Fibroblast of skin of right biceps (primary cell): ENCODE data around the gene ERAP2.
A peak's percentile ranks its signal among the peaks of the same experiment; 100 is the strongest.
"Not testable (repeated sequence)": the region's sequence is repeated elsewhere in the genome, so short reads cannot be mapped to it uniquely, and the experiment has no call there.

Experiments used
- DNase-seq: peaks from one replicate; pipeline ENCODE4 v3.0.0-alpha.2; 2013

ERAP2 gene

GRCh38 chr5:96876292-96876850, at the start of gene ERAP2:
ERAP2 (plus strand) TSS chr5:96876500; CDS start chr5:96879686, 3,186 bp downstream.
- DNase-seq = peak; percentile 34

- peak; percentile 35 for DNase-seq
Measured at GRCh38 chr5:96829297-96829696, 47.0 kb upstream of the ERAP2 start.

GRCh38 chr5:96834016-96834415, 42.3 kb upstream of the ERAP2 start:
- DNase-seq = no peak

- no peak for DNase-seq
Measured at GRCh38 chr5:96835791-96836191, 40.5 kb upstream of the ERAP2 start.

GRCh38 chr5:96836817-96837216, 39.5 kb upstream of the ERAP2 start:
- DNase-seq = no peak

GRCh38 chr5:96837303-96837702, 39.0 kb upstream of the ERAP2 start:
- no peak for DNase-seq

- DNase-seq = no peak
Measured at GRCh38 chr5:96838201-96839070, 37.9 kb upstream of the ERAP2 start.

- DNase-seq = no peak
Measured at GRCh38 chr5:96839071-96839592, 37.2 kb upstream of the ERAP2 start.

GRCh38 chr5:96841931-96842330, 34.4 kb upstream of the ERAP2 start:
- not testable (repeated sequence) for DNase-seq

- DNase-seq = no peak
Measured at GRCh38 chr5:96843140-96843539, 33.2 kb upstream of the ERAP2 start.

- no peak for DNase-seq
Measured at GRCh38 chr5:96844481-96844990, 31.8 kb upstream of the ERAP2 start.

GRCh38 chr5:96851312-96852062, 24.8 kb upstream of the ERAP2 start:
- DNase-seq = no peak

- peak; percentile 73 for DNase-seq
Measured at GRCh38 chr5:96852759-96853158, 23.5 kb upstream of the ERAP2 start.

GRCh38 chr5:96854067-96854466, 22.2 kb upstream of the ERAP2 start:
- no peak for DNase-seq

- peak; percentile 57 for DNase-seq
Measured at GRCh38 chr5:96855031-96855872, 21.0 kb upstream of the ERAP2 start.

GRCh38 chr5:96856371-96856770, 19.9 kb upstream of the ERAP2 start:
- DNase-seq = peak; percentile 42

- no peak for DNase-seq
Measured at GRCh38 chr5:96857454-96857853, 18.8 kb upstream of the ERAP2 start.

GRCh38 chr5:96857924-96858323, 18.4 kb upstream of the ERAP2 start:
- DNase-seq = no peak

GRCh38 chr5:96859375-96859774, 16.9 kb upstream of the ERAP2 start:
- no peak for DNase-seq

GRCh38 chr5:96861076-96861475, 15.2 kb upstream of the ERAP2 start:
- no peak for DNase-seq

GRCh38 chr5:96863114-96863513, 13.2 kb upstream of the ERAP2 start:
- no peak for DNase-seq

- no peak for DNase-seq
Measured at GRCh38 chr5:96863949-96864584, 12.2 kb upstream of the ERAP2 start.
